Stomach (tissue), 4 donors: ENCODE measurements around the gene COX5B.
"Not testable (repeated sequence)": the region's sequence is repeated elsewhere in the genome, so short reads cannot be mapped to it uniquely, and the experiment has no call there.

Experiments
- CTCF ChIP-seq, 7 experiments: fragments of 450-650 bp in 4 of 7; fragments of 200-600 bp in 3 of 7; sonication (generic) in 3 of 7; IDR thresholded peaks; one replicate each; pipeline ENCODE4 v1.5.1; 2016 to 2019; ENCODE audit warnings: antibody characterized with exemption in 7 of 7, control low read depth in 2 of 7, mild to moderate bottlenecking in 1 of 7
- EP300 ChIP-seq: sonication (generic); formaldehyde crosslinking; IDR thresholded peaks from one replicate; pipeline ENCODE4 v1.6.1; 2017; ENCODE audit warnings: antibody characterized with exemption
- POLR2A ChIP-seq, 4 donors: fragments of 450-650 bp; IDR thresholded peaks; one replicate each; pipeline ENCODE4 v1.6.1; 2016; ENCODE audit warnings: antibody characterized with exemption in 4 of 4, control low read depth in 2 of 4, mild to moderate bottlenecking in 1 of 4, moderate library complexity in 1 of 4
- POLR2AphosphoS5 ChIP-seq, 3 donors: sonication (generic); formaldehyde crosslinking; IDR thresholded peaks; one replicate each; pipeline ENCODE4 v1.6.1; 2016; ENCODE audit warnings: antibody characterized with exemption in 3 of 3

GRCh38 chr2:97622976-97623375, 22.9 kb upstream of the COX5B start:
- TF ChIP-seq POLR2AphosphoS5 (IDR thresholded peaks at IDR 0.05); CTCF (IDR thresholded peaks at IDR 0.05); POLR2A (IDR thresholded peaks at IDR 0.05); EP300: not testable (repeated sequence)
